SH-SY5Y (cell line): Measurements from ENCODE around the gene CLRN2.

Source experiments
- GATA2 ChIP-seq: IDR thresholded peaks from 2 replicates; pipeline ENCODE4 v1.6.1; 2011; ENCODE audit warnings: mild to moderate bottlenecking, low read depth, low read length
- GATA3 ChIP-seq: IDR thresholded peaks from 2 replicates; pipeline ENCODE4 v1.6.1; 2011; ENCODE audit warnings: low read depth, mild to moderate bottlenecking, low read length, moderate library complexity

DNA sequence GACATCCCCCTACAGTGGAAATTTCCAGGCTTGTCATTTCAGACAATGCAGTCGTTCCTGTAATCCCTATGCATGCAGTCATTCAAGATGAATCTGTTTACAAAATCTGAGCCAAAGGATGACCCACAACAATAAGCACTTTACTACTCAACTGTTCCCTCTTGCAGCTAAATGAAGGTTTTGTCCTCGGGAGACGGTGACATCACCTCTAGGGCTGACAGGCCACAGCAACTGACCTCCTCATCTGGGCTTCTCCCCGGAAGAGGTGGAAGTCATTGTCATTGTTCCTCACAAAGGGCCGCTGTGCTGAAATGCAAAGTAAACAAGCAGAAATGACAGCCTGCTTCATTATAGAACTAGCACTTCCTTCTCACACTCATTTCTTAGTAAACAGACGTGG is 29.2 kb downstream of the CLRN2 start:
- TF ChIP-seq GATA2, result no peak
- no peak for TF ChIP-seq GATA3
